H1 (cell line): ENCODE data around the gene IRAK3. TPM values are rescaled to one million over a fixed set of nuclear protein-coding genes. Genes with fewer than 3 reads are reported as not detected.

Experiments used
- CTCF ChIA-PET: fragments of 300-600 bp; sonication (Branson Sonifier 250); formaldehyde crosslinking; loops from one replicate; lab custom pipeline; 2021; ENCODE audit not compliant: partially characterized antibody; lab: Charles Lee
- POLR2A ChIA-PET: fragments of 300-600 bp; sonication (Branson Sonifier 250); formaldehyde crosslinking; loops from one replicate; lab custom pipeline; 2021; ENCODE audit warnings: inconsistent platforms; ENCODE audit not compliant: partially characterized antibody; lab: Charles Lee
- DNase-seq, 2 experiments: peaks; one replicate each; pipeline versions ENCODE4 v3.0.0 to v3.0.0-alpha.2; 2010 to 2022; ENCODE audit warnings: low spot score in 2 of 2, low read depth in 1 of 2, mixed read lengths in 1 of 2
- FAIRE-seq: peaks from 2 replicates; lab custom pipeline; 2011; peaks lifted over from hg19 to GRCh38; lab: Jason Lieb, UNC
- H2AFZ ChIP-seq: 2 replicates; pipeline ENCODE4 v1.8.1; 2012; ENCODE audit warnings: low read length, inconsistent platforms
- H2AK5ac ChIP-seq: 2 replicates; pipeline ENCODE4 v1.6.1; 2013; ENCODE audit warnings: low read depth, low read length
- H2BK120ac ChIP-seq: replicated peaks from 2 replicates; pipeline ENCODE3; 2013; ENCODE audit warnings: low read depth, low read length, inconsistent platforms
- H2BK12ac ChIP-seq: 2 replicates; pipeline ENCODE4 v1.6.1; 2013; ENCODE audit warnings: low read depth, low read length
- H2BK15ac ChIP-seq: 2 replicates; pipeline ENCODE4 v1.6.1; 2013; ENCODE audit warnings: low read length
- H2BK20ac ChIP-seq: 2 replicates; pipeline ENCODE4 v1.6.1; 2013; ENCODE audit warnings: low read length
- H2BK5ac ChIP-seq: 2 replicates; pipeline ENCODE4 v1.6.1; 2013; ENCODE audit warnings: low read depth, low read length
- H3K14ac ChIP-seq: 2 replicates; pipeline ENCODE4 v1.6.1; 2013; ENCODE audit warnings: inconsistent platforms; ENCODE audit not compliant: insufficient read length
- H3K18ac ChIP-seq: 2 replicates; pipeline ENCODE4 v1.6.1; 2013; ENCODE audit warnings: low read length; ENCODE audit errors: extremely low read depth
- H3K23ac ChIP-seq: 2 replicates; pipeline ENCODE4 v1.6.1; 2013; ENCODE audit warnings: inconsistent platforms; ENCODE audit not compliant: insufficient read length
- H3K23me2 ChIP-seq: 2 replicates; pipeline ENCODE4 v1.6.1; 2013; ENCODE audit warnings: low read depth, low read length
- H3K27ac ChIP-seq: 2 replicates; pipeline ENCODE4 v1.6.1; 2011; ENCODE audit warnings: low read depth, low read length, inconsistent platforms
- H3K27me3 ChIP-seq, 4 experiments: replicated peaks in 1 of 4; 1 replicate in 1 of 4; 2 replicates in 3 of 4; pipeline versions ENCODE4 v1.6.1 to v1.8.1; 2011 to 2013; ENCODE audit warnings: low read length in 3 of 4, mild to moderate bottlenecking in 3 of 4, inconsistent platforms in 2 of 4, mixed read lengths in 2 of 4, moderate library complexity in 1 of 4; ENCODE audit not compliant: control insufficient read depth in 3 of 4, insufficient read depth in 3 of 4; ENCODE audit errors: extremely low read depth in 1 of 4
- H3K36me3 ChIP-seq, 4 experiments: 2 replicates each; pipeline versions ENCODE4 v1.6.1 to v1.8.1; 2011 to 2013; ENCODE audit warnings: mild to moderate bottlenecking in 4 of 4, low read length in 3 of 4, moderate library complexity in 2 of 4, control low read depth in 1 of 4, inconsistent platforms in 1 of 4; ENCODE audit not compliant: insufficient read depth in 4 of 4, control insufficient read depth in 2 of 4
- H3K4ac ChIP-seq: replicated peaks from 2 replicates; pipeline ENCODE3; 2013; ENCODE audit warnings: low read length, low read depth, mixed read lengths, inconsistent platforms; ENCODE audit not compliant: insufficient read length
- H3K4me1 ChIP-seq, 4 experiments: replicated peaks in 1 of 4; 1 replicate in 1 of 4; 2 replicates in 3 of 4; pipeline versions ENCODE4 v1.6.1 to v1.8.1; 2011 to 2013; ENCODE audit warnings: low read length in 3 of 4, inconsistent platforms in 2 of 4, mixed read lengths in 1 of 4; ENCODE audit not compliant: insufficient read depth in 4 of 4, control insufficient read depth in 3 of 4
- H3K4me2 ChIP-seq, 2 experiments: 2 replicates each; pipeline versions ENCODE4 v1.6.1 to v1.8.1; 2011 to 2013; ENCODE audit warnings: low read depth in 2 of 2, low read length in 2 of 2, control low read depth in 1 of 2, inconsistent platforms in 1 of 2, mild to moderate bottlenecking in 1 of 2; ENCODE audit not compliant: insufficient read depth in 1 of 2
- H3K4me3 ChIP-seq, 4 experiments: fragments of 200-600, 300-600 bp in 1 of 4; sonication (generic), shearing (Covaris generic), sonication (Bioruptor Twin) in 1 of 4; 2 replicates each; pipeline versions ENCODE4 v1.5.1 to v1.8.1; 2011 to 2016; ENCODE audit warnings: low read length in 4 of 4, low read depth in 3 of 4, control low read depth in 2 of 4, inconsistent platforms in 2 of 4, mild to moderate bottlenecking in 2 of 4, mixed read lengths in 1 of 4, moderate library complexity in 1 of 4; ENCODE audit not compliant: insufficient read depth in 2 of 4; ENCODE audit errors: extremely low read depth in 1 of 4
- H3K56ac ChIP-seq: replicated peaks from 2 replicates; pipeline ENCODE3; 2013; ENCODE audit warnings: low read depth, mild to moderate bottlenecking, mixed read lengths, low read length, inconsistent platforms; ENCODE audit not compliant: insufficient read length
- H3K79me1 ChIP-seq: 2 replicates; pipeline ENCODE4 v1.6.1; 2013; ENCODE audit warnings: low read depth, low read length, control low read depth
- H3K79me2 ChIP-seq, 2 experiments: 2 replicates each; pipeline versions ENCODE4 v1.6.1 to v1.8.1; 2012 to 2013; ENCODE audit warnings: low read length in 2 of 2, mild to moderate bottlenecking in 2 of 2, inconsistent platforms in 1 of 2; ENCODE audit not compliant: insufficient read depth in 2 of 2, control insufficient read depth in 1 of 2
- H3K9ac ChIP-seq, 4 experiments: replicated peaks in 1 of 4; 1 replicate in 1 of 4; 2 replicates in 3 of 4; pipeline versions ENCODE4 v1.6.1 to v1.8.1; 2011 to 2013; ENCODE audit warnings: low read depth in 3 of 4, low read length in 3 of 4, control low read depth in 2 of 4, mild to moderate bottlenecking in 2 of 4, moderate library complexity in 2 of 4, inconsistent platforms in 1 of 4; ENCODE audit errors: extremely low read depth in 1 of 4
- H3K9me3 ChIP-seq, 2 experiments: 2 replicates each; pipeline versions ENCODE4 v1.6.1 to v1.8.1; 2012 to 2013; ENCODE audit warnings: mild to moderate bottlenecking in 2 of 2, moderate library complexity in 2 of 2, control low read depth in 1 of 2, inconsistent platforms in 1 of 2, low read depth in 1 of 2, low read length in 1 of 2, mixed read lengths in 1 of 2; ENCODE audit not compliant: insufficient read depth in 2 of 2
- H4K20me1 ChIP-seq, 2 experiments: replicated peaks in 1 of 2; 2 replicates each; pipeline versions ENCODE3 to v1.8.1; 2011 to 2013; ENCODE audit warnings: inconsistent platforms in 2 of 2, low read length in 2 of 2, mild to moderate bottlenecking in 1 of 2; ENCODE audit not compliant: insufficient read depth in 2 of 2, control insufficient read depth in 1 of 2
- H4K5ac ChIP-seq: 2 replicates; pipeline ENCODE4 v1.6.1; 2013; ENCODE audit warnings: low read length, low read depth, mixed read lengths, inconsistent platforms; ENCODE audit not compliant: insufficient read length
- H4K8ac ChIP-seq: 2 replicates; pipeline ENCODE4 v1.8.0; 2013; ENCODE audit warnings: mild to moderate bottlenecking, moderate library complexity, low read length, inconsistent platforms; ENCODE audit not compliant: insufficient read depth; ENCODE audit errors: extremely low read depth
- H4K91ac ChIP-seq: replicated peaks from 2 replicates; pipeline ENCODE3; 2013; ENCODE audit warnings: low read length, mixed read lengths, inconsistent platforms; ENCODE audit not compliant: insufficient read length
- CHD2 ChIP-seq: IDR thresholded peaks from 2 replicates; pipeline ENCODE4 v1.6.1; 2012; ENCODE audit warnings: low read length, improper control_type of control experiment
- EP300 ChIP-seq, 2 experiments: IDR thresholded peaks; 1 replicate in 1 of 2; 2 replicates in 1 of 2; pipeline ENCODE4 v1.6.1; 2011 to 2012; ENCODE audit warnings: low read depth in 2 of 2, low read length in 2 of 2, mild to moderate bottlenecking in 2 of 2, borderline replicate concordance in 1 of 2, inconsistent platforms in 1 of 2, moderate library complexity in 1 of 2
- HDAC2 ChIP-seq, 2 experiments: fragments of 300-600 bp in 1 of 2; sonication (generic) in 1 of 2; IDR thresholded peaks; 2 replicates each; pipeline ENCODE4 v1.6.1; 2011 to 2012; ENCODE audit warnings: low read depth in 2 of 2, low read length in 2 of 2, mild to moderate bottlenecking in 2 of 2, moderate library complexity in 2 of 2, borderline replicate concordance in 1 of 2, inconsistent platforms in 1 of 2
- KDM1A ChIP-seq: fragments of 200-600, 300-600 bp; sonication (generic); IDR thresholded peaks from 2 replicates; pipeline ENCODE4 v1.7.1; 2016; ENCODE audit warnings: mild to moderate bottlenecking, low read length, borderline replicate concordance
- RBBP5 ChIP-seq: IDR thresholded peaks from 2 replicates; pipeline ENCODE4 v1.7.1; 2012; ENCODE audit warnings: low read depth, mild to moderate bottlenecking, inconsistent platforms, low read length, moderate library complexity, borderline replicate concordance
- SAP30 ChIP-seq: fragments of 300-600 bp; sonication (generic); IDR thresholded peaks from 2 replicates; pipeline ENCODE4 v1.7.1; 2012; ENCODE audit warnings: low read length, moderate library complexity, mild to moderate bottlenecking, inconsistent platforms; ENCODE audit not compliant: insufficient read depth, insufficient replicate concordance
- TCF12 ChIP-seq: IDR thresholded peaks from 2 replicates; pipeline ENCODE4 v1.6.1; 2011; ENCODE audit warnings: low read depth, mild to moderate bottlenecking, low read length
- TEAD4 ChIP-seq: IDR thresholded peaks from 2 replicates; pipeline ENCODE4 v1.6.1; 2012; ENCODE audit warnings: low read depth, low read length, inconsistent platforms, mixed read lengths
- ZNF274 ChIP-seq: IDR thresholded peaks from 2 replicates; pipeline ENCODE4 v1.7.0; 2012; ENCODE audit warnings: low read length, borderline replicate concordance; ENCODE audit errors: extremely low read depth
- WGBS, 2 experiments: shearing (Covaris generic) in 1 of 2; methylation state at CpG; one replicate each; pipeline versions ENCODE4 v1.1.6 to v1.1.7; 2013 to 2015; ENCODE audit warnings: low lambda C conversion rate in 2 of 2, mixed read lengths in 2 of 2, inconsistent platforms in 1 of 2, low coverage in 1 of 2, missing lambda C conversion rate in 1 of 2; ENCODE audit not compliant: insufficient replicate concordance in 2 of 2, insufficient coverage in 1 of 2, insufficient read length in 1 of 2; ENCODE audit errors: extremely low coverage in 1 of 2, missing lambda C conversion rate in 1 of 2; 5-methylcytosine and 5-hydroxymethylcytosine counted together
- polyA plus RNA-seq, 7 experiments: library from polyadenylated mRNA; depleted of rRNA in 3 of 7; stranded (reverse) in 5 of 7; unstranded in 2 of 7; fragments of >200 nt in 5 of 7; fragments of 200-250 nt in 2 of 7; gene quantifications; 1 replicate in 5 of 7; 2 replicates in 1 of 7; 4 replicates in 1 of 7; pipeline versions ENCODE4 v1.2.1 to v1.2.3, GENCODE V29; 2011 to 2013; ENCODE audit warnings: missing spikeins in 2 of 7, mixed read lengths in 2 of 7
- total RNA-seq: library from RNA; stranded (reverse); fragmentation: NEBNext Ultra II Directional; extraction: Animal tissue kit (Norgen Biotek cat#: 25700); gene quantifications from 2 replicates; pipeline ENCODE4 v1.2.1, GENCODE V29; 2021
- TF ChIP-seq, protein P1 (sequence below): IDR thresholded peaks from 2 replicates; pipeline ENCODE4 v1.6.1; 2012; ENCODE audit warnings: inconsistent platforms
- TF ChIP-seq, protein P2 (sequence below): IDR thresholded peaks from 2 replicates; pipeline ENCODE4 v1.6.1; 2012; ENCODE audit warnings: low read length, inconsistent platforms

IRAK3 gene
- total and polyA plus RNA-seq, 2 of the 8 experiments (the other 6 are each of a cell fraction or from before 2014, with no cell fraction given) = 0.51 to 2.2 TPM

DNA sequence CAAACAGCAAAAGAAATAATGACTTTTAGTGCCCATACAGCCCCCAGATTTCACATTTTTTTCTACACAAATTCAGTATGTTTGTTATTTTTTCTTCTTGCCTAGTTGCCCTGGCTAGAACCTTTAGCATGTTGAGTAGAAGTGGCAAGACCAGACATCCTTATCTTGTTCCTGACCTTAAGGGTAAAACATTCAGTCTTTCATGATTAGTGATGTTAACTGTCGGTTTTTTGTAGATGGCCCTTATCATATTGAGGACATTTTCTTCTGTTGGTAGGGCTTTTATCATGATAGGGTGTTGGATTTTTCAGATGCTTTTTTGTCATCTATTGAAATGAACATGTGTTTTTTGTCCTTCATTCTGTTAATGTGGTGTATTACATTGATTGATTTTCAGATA is 17.1 kb downstream of the IRAK3 start:
- H3K4ac ChIP-seq = no peak overlapping the region

More for the DNA sequence above, 17.1 kb downstream of the IRAK3 start:
- FAIRE-seq = no peak
- POLR2A ChIA-PET = no interaction called here
- Histone ChIP-seq H3K23ac (no peak overlapping the region), H3K9me3 (no peaks in the 10 kb centered on the region), H3K23me2 (no peaks in the 10 kb centered on the region), H3K9ac (no peak overlapping the region), H3K14ac (no peak overlapping the region), H4K8ac (no peak overlapping the region), H3K36me3 (no peaks in the 10 kb centered on the region), H3K27ac (no peak overlapping the region), H2BK120ac (no peak overlapping the region), H2AK5ac (no peak overlapping the region), H2BK15ac (no peak overlapping the region), H2BK12ac (no peak overlapping the region), H3K79me1 (no peaks in the 10 kb centered on the region), H2BK20ac (no peak overlapping the region)
- WGBS, 2 experiments = 83% methylated on average over 1 of the region's 1 CpG; no CpG with 5 or more reads in 1 of the 2 experiments
- TF ChIP-seq CHD2 (no peak), EP300 (IDR thresholded peaks at IDR 0.05; ENCODE audit: borderline replicate concordance in 1 of 2, low read depth in 2 of 2, low read length in 2 of 2) (no peak), RBBP5 (no peak), TEAD4 (no peak), KDM1A (no peak), TCF12 (no peak), HDAC2 (IDR thresholded peaks at IDR 0.05; ENCODE audit: borderline replicate concordance in 1 of 2, low read depth in 2 of 2, low read length in 2 of 2) (no peak), SAP30 (no peak), ZNF274 (no peak)
- TF ChIP-seq, protein P1, sequence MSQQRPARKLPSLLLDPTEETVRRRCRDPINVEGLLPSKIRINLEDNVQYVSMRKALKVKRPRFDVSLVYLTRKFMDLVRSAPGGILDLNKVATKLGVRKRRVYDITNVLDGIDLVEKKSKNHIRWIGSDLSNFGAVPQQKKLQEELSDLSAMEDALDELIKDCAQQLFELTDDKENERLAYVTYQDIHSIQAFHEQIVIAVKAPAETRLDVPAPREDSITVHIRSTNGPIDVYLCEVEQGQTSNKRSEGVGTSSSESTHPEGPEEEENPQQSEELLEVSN = no peak
- TF ChIP-seq, protein P2, sequence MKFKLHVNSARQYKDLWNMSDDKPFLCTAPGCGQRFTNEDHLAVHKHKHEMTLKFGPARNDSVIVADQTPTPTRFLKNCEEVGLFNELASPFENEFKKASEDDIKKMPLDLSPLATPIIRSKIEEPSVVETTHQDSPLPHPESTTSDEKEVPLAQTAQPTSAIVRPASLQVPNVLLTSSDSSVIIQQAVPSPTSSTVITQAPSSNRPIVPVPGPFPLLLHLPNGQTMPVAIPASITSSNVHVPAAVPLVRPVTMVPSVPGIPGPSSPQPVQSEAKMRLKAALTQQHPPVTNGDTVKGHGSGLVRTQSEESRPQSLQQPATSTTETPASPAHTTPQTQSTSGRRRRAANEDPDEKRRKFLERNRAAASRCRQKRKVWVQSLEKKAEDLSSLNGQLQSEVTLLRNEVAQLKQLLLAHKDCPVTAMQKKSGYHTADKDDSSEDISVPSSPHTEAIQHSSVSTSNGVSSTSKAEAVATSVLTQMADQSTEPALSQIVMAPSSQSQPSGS = no peak
- TF ChIP-seq, all 59 proteins: peak for 0
- H3K4me1 ChIP-seq = no peaks in the 10 kb centered on the region
- H2AFZ ChIP-seq = no peak overlapping the region
- H3K4me2 ChIP-seq = no peak overlapping the region
- H4K20me1 ChIP-seq = no peaks in the 10 kb centered on the region
- H3K79me2 ChIP-seq = no peaks in the 10 kb centered on the region
- H3K27me3 ChIP-seq = no peaks in the 10 kb centered on the region
- DNase-seq = no peak
- CTCF ChIA-PET = no interaction called here
- no peak overlapping the region for H4K91ac ChIP-seq
- no peak overlapping the region for H3K4me3 ChIP-seq
- no peak overlapping the region for H2BK5ac ChIP-seq
- no peak overlapping the region for H3K56ac ChIP-seq
- no peak overlapping the region for H4K5ac ChIP-seq
- H3K18ac ChIP-seq = no peak overlapping the region
